Measurements from ENCODE around the gene C1orf122.
A peak's percentile ranks its signal among the peaks of the same experiment; 100 is the strongest.

C1orf122 gene

DNA sequence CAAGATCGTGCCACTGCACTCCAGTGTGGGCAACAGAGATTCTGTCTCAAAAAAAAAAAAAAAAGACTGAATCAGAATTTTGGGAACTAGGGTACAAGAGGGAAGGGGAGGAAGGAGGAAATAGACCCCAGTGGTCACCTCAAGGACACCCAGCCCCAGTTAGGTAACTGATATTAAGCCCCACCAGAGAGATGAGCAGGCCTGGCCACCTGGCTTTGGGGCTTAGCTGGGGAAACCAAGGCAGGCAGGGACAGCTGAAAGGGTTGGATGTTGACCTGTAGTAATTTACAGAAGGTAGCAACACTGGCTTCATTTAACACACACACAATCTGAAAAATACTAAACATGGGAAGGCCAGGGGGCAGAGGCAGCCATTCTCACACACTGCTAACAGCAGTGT is 5.2 kb upstream of the C1orf122 start:
- no peak for DNase-seq

DNA sequence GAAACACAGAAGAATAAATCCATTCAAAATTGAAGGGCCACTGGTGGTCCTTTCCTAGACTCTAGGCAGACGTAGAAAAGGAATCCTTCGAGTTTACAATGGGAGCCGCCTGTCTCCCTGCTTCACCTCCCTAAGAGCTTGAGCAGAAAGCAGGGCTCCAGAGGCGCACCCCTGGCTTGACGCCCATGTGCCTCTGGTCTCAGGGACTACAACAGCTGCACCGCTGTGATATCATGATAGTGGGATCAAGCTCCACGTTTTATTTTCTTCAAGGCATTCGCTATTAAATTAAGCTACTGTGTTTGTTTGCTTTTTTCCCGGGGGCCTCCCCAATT is 403 bp upstream of the C1orf122 start:
- DNase-seq, result no peak

DNA sequence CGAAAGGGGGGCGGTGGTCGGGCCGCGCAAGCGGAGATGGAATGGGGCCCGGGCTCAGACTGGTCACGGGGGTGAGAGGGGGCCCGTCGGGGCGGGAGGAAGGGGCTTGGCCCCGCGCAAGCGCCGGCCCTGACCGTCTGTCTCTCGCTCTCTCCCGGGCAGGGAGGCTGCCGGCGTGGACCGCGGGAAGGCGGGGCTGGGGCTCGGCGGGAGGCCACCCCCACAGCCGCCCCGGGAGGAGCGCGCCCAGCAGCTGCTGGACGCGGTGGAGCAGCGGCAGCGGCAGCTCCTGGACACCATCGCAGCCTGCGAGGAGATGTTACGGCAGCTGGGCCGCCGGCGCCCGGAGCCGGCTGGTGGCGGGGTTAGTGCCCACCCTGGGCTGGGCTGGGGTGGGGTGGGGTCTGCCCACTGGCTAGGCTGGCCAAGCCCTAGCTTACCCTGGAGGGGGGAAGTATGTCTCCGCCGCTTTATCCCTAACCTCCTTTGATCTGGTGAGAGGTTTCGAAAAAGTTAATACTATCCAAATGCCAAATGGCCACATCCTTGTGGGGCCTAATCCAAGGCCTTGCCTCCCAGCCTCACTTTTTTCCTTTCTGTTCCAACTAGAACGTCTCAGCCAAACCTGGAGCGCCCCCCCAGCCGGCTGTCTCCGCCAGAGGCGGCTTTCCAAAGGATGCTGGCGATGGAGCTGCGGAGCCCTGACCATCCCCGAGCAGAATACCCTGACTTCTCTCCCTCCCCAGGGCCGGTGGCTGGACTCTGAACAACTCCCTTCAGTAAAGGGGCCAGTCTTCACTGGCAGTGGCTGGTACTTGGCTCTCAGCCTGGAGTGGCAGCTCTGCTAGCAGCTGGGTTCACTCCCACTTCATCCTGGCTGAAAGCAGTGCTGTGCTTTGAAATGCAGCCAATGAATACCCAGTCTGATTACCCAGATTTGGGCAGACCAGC is 1.1 kb downstream of the C1orf122 start:
- no peak for DNase-seq

DNA sequence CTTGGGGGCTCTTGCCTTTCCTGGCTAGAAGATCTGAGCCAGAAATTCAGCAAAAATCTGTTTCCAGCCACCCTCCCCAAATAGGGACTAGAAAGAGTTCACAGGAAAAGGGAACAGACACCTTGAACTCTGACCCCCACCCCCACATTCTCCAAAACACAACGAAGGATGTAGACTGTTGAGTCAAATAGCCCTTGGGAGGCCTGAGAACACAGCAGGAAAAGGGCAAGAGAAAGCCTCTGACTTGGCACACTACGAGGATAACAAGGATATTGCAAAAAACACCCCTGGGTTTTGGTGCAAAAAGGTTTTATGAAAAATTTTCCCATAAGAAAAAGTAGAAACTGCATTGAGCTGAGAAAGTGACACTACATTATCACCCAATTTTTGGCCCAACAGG is 2.4 kb downstream of the C1orf122 start:
- no peak for DNase-seq

DNA sequence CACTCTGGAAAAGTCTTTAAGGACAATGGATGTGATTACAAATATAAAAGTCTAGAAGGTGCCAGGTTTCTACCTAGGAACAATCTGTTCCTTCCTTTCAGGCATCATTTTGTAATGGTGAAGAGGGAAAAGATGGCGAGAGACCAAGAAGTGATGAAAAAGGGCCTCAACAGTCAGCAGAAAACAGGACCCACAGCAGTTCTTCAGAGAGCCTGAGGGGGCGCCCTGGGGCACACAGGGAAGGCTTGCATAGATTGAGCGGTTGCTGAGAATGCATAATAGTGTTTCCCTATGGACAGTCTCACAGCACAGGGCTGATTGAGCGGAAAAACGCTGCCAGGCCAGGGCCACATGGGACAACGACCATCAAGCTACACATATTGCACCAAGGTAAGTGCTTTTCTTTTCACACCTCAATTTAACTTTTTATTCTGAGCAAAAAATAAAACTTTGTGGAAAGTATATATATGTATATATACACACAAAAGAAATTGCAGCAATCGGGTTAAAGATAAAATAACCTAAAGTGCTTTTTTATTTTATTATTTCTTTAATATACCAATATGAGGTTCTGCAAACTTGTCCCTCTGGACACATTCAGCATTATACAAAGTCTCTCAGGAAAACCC is 3.6 kb downstream of the C1orf122 start:
- DNase-seq, result peak; percentile 86

DNA sequence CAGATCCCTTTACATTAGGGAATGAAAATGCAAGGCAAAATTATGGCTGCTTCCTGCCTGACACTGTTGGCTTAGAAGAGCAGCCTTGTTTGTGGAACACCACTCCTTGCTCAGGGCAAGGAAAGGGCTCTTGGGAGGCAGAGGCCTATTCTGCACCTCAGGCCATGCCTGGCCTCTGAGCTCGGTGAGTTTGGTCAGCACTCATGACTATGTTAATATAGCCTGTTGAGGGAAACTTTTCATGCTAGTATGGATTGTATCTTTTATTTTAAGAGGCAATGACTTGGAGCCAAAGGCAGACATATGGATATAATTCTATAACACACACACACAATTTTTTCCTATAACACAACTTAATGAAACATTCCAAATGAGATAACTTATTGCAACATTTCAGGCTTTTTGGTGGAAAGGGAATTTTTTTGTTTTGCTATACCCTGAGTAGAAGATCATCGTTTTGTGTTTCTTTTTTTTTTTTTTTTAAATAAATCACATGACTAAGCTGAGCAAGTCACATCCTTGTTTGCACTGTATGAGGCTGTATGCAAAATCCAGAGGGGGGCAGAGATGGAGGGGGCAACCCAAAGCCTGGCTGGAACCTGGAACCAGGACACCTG is 6.0 kb downstream of the C1orf122 start:
- no peak for DNase-seq

DNA sequence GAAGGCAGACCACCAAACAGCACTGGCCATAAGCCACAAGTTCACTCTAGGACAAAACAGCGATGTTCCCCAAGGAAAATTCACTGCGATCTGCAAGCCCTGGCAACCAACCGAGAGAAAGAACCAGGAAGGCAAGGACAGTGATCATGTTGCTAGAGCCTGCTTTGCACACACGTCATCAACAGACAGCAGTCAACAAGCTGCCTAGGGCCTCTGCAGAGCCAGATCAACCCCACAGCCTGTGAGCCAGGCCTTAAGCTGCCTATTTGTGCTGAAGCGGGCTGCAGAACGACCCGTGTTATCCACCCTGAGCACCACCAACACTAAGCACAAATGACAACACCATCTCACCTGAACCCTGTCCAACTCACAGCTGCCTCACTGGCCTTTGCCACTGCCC is 6.7 kb downstream of the C1orf122 start:
- no peak for DNase-seq

DNA sequence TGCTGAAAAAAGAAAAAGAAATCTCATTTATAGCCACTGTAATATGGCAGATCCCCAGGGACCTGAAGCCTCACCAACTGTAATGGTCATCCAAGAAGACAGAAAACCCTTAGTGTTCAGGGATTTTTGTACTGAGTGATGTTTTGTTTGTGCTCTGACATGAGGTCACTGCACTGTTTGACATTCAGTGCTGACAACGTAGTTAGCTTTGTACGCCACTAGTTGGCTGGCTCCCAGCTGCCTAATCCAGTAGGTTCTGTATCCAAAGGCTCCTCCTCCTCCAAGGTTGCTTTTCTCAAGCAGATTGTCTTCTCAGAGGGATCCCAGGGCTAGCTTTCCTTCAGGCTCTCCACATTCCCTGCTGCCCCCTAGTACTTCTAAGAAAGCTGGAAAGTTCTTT is 9.9 kb downstream of the C1orf122 start:
- DNase-seq, result no peak

DNA sequence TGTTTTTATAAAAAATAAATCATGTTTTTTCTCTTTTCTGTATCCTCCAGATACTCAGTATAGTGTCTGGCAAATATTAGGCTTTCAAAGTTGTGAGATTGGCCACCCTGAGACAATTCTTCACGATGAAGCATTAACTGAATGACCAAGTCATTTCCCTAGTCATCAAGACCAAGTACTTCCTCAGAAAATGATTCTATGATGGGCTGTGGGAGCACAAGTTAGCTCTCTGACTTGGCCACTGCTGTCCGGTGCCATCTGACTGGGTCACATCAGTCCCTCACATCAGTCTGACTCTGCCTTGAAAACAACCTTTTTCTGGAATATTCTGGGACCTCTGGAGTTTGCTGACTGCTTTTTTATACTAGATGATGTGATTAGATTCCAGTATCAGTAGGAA is 13.9 kb downstream of the C1orf122 start:
- no peak for DNase-seq

DNA sequence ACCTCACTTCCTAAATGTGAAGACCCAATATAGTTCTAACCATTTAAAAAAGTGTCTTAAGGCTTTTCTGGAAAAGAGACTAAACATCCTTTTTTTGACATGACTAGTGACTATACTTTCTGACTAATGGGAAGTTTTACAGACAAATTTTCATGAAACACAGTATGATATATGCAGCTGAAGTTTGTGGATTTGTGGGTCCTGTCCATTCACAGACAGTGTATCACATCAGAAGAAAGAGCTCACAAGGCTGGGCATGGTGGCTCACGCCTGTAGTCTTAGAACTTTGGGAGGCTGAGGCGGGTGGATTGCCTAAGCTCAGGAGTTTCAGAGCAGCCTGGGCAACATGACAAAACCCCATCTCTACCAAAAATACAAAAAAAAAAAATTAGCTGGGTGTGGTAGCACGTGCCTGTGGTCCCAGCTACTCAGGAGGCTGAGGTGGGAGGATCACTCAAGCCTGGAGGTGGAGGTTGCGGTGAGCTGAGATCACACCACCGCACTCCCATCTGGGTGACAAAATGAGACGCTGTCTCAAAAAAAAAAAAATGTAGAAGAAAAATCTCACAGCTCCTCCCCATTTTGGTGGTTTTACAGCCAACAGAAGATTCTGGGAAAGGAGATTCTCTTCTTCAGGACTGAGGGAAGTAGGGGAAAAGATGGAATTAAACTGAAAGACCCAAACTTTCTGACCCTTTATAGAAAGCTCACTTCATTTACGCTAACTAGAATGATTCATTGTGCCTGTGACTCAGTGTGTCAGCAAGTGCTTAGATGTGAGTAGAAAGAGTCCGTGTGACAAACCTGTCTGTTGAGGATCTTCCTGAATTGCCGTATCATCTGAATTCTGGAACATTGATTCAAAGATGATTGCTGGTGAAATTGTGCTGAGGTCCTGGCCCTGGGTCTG is 15.6 kb downstream of the C1orf122 start:
- DNase-seq, result no peak

DNA sequence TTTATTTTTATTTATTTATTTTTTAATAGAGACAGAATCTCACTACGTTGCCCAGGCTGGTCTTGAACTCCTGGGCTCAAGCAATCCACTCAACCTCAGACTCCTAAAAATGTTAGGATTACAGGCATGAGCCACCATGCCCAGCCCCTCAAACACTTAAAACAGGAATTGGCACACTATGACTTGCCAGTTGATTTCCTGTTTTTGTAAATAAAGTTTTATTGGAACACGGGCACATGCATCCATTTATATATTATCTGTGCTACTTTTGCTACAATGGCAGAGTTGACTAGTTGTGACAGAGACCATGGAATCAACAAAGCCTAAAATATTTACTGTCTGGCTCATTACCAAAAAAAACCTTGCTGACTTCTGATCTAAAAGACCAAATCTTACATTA is 16.4 kb downstream of the C1orf122 start:
- DNase-seq, result no peak

DNA sequence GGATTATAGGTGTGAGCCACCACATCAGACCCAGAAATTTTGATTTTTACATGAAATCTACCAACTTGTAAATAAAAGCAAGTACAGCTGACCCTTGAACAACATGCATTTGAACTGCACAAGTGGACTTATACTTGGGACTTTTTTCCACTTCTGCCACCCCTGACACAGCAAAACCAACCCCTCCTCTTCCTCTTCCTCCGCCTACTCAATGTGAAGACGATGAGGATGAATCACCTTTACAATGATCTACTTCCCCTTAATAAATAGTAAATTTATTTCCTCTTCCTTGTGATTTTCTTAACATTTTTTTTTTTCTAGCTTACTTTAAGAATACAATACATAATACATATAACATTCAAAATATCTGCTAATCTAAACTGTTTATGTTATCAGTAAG is 17.9 kb downstream of the C1orf122 start:
- no peak for DNase-seq

DNA sequence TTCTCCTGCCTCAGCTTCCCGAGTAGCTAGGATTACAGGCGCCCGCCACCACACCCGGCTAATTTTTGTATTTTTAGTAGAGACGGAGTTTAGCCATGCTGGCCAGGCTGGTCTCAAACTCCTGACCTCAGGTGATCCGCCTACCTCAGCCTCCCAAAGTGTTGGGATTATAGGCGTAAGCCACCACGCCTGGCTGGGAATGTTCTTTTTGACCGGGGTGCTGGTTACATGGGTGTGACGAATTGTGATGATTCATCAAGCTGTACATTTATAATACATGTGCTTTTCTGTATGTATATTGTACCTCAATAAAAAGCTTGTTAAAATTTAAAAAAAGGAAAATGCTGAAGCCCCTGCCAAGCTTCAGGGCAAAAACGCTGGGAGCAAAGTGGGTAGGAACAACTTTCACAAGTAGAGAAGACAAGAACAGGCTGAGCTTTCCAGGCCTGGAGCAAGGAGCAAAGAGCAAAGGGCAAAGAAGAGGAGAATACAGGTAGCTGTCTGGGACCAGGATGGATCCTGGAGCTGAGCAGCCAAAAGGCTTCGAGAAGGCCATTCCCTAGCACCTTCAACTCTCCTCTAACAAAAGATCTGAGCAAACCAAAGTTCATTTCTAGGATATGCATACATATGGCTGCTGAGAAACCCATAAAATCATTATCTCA is 21.0 kb downstream of the C1orf122 start:
- DNase-seq, result no peak

DNA sequence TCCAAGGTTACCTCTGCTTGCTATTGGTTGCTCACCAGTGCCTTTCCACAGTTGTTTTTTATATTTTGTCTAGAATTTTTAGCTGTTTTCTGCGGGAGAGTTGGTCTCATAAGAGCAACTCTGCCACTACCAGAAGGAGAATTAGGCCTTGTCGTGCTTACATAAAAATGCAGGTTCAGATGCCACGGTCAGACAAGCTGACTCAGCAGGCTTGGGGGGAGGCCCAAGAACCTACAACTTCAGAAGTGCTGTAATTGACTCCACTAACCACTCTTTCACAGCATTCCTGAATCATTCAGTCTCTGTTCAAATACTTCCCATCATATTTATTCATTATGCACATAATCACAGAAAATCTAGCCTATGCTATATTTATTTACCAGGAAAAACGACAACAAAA is 23.5 kb downstream of the C1orf122 start:
- no peak for DNase-seq

DNA sequence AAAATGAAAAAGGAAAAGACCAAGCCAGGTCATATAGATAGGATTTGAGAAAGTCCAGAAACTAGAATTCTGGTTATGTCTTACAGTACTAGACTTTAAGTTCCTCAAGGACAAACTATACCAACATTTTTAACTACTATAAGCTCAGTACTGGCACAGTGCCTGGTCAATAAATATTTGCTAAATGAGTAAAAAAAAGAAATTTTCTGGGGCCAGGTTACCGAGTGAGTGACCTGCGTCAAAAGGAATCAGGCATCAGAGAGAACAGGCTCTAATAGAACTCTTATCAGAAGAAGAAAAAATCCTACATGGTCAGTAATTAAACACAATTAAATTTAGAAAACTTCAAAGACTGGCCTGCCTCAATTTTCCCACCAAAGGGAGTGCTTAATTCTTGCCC is 24.2 kb downstream of the C1orf122 start:
- DNase-seq, result no peak

DNA sequence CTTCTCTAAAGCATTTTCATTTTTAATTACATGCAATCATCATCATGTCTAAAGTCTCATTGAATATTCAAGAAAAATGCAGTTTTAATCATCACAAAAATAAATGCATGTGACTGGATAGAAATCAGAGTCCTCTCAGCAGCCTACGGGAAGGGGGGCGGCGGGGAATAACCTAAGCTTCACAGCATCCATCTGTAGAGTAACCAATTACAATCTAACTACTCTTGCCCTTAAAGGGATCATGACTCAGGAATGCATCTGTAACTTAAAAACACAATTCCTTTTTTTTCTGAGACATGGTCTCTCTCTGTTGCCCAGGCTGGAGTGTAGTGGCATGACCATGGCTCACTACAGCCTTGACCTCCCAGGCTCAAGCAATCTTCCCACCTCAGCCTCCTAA is 29.2 kb downstream of the C1orf122 start:
- DNase-seq, result no peak

DNA sequence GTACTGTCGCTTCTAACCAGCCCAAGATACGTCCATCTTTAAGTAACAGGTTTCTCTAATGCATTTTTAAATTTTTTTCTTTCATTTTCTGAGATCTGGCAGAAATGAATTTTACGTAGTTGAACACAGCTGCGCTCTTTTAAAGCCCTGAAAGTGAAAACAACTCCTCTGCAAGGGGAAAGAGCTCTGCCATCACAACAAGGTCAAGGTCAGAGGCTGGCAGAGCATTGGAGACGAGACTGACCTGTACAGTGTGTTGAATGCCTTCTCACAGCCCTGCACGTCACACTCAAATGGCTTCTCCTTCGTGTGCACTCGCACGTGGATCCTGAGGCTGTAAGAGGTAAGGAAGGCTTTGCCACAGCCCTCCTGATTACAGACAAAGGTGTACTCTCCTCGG is 32.1 kb downstream of the C1orf122 start:
- no peak for DNase-seq

DNA sequence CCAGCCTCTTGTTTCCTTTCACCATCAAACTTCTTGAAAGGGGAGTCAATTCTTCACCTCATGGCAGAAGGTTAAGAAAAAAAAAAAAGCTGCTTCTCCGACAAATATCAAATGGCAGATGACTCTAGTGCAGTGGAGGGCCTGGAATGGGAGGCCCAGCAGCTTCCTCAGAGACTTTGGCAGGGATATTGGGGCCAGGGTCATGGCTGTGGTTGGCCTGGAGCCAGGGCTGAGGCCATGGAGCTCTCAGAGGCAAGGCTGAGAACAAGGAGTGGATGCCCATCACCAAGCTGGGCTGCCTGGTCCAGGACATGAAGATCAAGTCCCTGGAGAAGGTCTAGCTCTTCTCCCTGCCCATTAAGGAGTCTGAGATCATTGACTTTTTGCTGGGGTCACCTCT is 33.1 kb downstream of the C1orf122 start:
- DNase-seq, result no peak

DNA sequence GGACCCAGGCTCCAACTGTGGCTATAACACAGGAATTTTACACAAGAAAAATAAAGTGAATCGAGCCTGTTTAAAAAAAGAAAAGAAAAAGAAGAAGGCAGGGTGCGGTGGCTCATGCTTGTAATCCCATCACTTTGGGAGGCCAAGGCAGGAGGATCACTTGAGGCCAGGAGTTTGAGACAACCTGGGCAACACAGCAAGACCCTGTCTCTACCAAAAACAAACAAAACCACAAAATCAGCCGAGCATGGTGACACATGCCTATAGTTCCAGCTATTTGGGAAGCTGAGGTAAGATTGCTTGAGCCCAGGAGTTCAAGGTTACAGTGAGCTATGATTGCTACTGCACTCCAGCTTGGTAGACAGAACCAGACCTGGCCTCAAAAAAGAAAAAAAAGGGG is 34.1 kb downstream of the C1orf122 start:
- DNase-seq, result no peak

DNA sequence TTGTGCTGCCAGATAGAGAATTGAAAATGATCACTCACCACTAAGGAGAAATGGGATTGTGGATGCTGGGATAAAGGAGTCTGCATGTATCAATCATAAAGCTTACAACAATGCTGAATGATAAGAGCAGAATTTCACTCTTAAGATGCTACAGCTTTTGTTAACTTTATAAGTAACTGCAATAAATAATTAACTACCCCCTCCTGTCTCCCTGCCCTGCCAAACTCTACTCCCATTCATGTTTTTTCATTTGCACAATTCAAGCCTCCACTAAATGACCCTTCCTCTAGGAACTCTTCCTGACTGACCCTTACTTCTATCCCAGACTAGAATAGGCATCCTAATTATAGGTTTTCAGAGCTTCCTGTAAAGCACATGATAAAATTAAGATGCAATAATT is 36.9 kb downstream of the C1orf122 start:
- no peak for DNase-seq

DNA sequence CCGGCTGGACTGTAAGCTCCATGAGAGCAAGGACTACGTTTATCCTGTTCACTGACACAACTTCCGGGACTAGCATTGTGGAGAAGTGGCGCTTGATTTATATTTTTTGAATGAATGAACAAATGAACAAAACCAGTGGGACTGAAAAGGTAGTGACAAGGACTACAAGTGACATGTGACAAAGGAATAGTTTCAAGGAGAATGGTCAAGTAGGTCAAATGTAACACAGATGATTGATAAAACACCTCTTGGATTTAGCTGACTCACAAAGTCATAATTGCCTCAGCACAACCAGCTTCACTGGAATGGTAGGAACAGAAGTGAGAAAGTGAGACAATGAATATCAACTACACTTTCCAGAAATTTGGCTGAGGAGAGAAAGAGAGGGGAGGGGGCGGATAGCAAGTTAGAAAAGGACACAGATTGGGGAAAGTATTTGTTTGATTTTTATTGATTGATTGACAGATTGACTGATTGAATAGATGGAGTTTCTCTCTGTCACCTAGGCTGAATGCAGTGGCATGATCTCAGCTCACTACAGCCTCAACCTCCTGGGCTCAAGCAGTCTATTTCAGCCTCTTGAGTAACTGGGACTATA is 37.6 kb downstream of the C1orf122 start:
- no peak for DNase-seq

DNA sequence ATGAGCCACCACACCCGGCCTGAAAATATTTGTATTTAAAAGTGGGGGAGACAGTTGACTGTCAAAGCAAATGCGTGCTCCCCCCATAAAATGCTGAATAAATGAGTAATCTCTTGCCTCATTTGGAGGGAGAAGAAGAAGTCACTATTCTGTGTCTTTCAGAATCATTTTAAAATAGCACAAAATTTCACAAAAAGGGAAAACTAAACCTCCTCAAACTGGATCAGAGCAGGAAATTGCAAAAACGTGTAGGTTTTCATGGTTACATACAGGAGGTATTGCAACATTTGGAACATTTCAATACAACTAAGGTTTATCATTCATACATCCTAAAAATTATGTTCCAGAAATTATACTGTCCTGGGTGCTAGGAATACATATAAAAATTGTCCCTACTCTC is 38.2 kb downstream of the C1orf122 start:
- DNase-seq, result no peak
